Measurements from ENCODE around the gene KCNC1.

KCNC1 gene

GRCh38 chr11:17738151-17738973, 3.8 kb downstream of the KCNC1 start:
- DNase-seq (ENCODE audit: low read depth), result no peak

DNA sequence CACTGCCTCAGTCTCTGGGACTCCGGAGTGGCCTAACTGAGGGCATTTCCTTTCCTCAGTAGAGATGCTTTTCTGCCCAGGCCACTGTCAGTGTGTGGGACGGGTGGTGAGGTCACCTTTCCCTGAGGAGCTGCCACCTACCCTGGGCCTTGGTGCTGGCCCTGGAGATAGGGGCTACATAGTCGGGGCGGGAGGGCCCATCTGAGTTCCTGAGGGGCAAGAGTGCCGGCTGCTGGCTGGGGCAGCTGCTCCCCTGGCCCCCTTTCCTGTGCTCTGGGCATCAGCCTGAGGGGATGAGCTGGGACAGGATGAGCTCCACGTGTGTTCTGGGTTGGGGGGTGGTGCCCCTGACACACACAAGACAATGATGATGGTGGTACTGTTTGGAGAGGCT, 5.4 kb downstream of the KCNC1 start:
- no peak for DNase-seq (ENCODE audit: low read depth)

- no peak for DNase-seq (ENCODE audit: low read depth)
Observed at GRCh38 chr11:17740649-17741235, 6.2 kb downstream of the KCNC1 start.

GRCh38 chr11:17741487-17741886, 6.9 kb downstream of the KCNC1 start:
- DNase-seq (ENCODE audit: low read depth), result no peak

DNA sequence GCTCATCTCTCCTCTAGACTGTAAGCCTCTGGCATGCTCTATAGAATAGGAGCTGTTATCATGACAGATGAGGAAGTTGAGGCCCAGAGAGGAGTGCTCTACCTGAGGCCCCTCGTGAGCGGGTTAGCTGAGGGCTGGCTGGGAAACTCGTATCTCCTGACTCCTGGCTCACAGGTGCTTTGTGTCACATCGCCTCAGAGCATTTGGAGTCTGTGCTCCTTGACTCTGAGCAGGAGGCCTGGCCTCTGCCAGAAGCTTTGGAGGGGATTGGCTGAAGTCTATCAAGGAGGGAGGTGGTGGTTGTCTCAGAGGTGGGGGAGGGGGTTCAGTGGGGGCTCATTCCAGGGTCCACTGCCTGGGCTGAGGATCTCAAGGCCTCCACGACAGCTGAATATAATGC, 7.4 kb downstream of the KCNC1 start:
- no peak for DNase-seq (ENCODE audit: low read depth)

- no peak for DNase-seq (ENCODE audit: low read depth)
Observed at GRCh38 chr11:17743026-17743807, 8.6 kb downstream of the KCNC1 start.

- no peak for DNase-seq (ENCODE audit: low read depth)
Observed at GRCh38 chr11:17743808-17744119, 9.2 kb downstream of the KCNC1 start.

- DNase-seq (ENCODE audit: low read depth), result no peak
Observed at GRCh38 chr11:17744151-17744940, 9.8 kb downstream of the KCNC1 start.

- DNase-seq (ENCODE audit: low read depth), result no peak
Observed at GRCh38 chr11:17745023-17745772, 10.6 kb downstream of the KCNC1 start.

GRCh38 chr11:17746096-17746495, 11.5 kb downstream of the KCNC1 start:
- DNase-seq (ENCODE audit: low read depth), result no peak

DNA sequence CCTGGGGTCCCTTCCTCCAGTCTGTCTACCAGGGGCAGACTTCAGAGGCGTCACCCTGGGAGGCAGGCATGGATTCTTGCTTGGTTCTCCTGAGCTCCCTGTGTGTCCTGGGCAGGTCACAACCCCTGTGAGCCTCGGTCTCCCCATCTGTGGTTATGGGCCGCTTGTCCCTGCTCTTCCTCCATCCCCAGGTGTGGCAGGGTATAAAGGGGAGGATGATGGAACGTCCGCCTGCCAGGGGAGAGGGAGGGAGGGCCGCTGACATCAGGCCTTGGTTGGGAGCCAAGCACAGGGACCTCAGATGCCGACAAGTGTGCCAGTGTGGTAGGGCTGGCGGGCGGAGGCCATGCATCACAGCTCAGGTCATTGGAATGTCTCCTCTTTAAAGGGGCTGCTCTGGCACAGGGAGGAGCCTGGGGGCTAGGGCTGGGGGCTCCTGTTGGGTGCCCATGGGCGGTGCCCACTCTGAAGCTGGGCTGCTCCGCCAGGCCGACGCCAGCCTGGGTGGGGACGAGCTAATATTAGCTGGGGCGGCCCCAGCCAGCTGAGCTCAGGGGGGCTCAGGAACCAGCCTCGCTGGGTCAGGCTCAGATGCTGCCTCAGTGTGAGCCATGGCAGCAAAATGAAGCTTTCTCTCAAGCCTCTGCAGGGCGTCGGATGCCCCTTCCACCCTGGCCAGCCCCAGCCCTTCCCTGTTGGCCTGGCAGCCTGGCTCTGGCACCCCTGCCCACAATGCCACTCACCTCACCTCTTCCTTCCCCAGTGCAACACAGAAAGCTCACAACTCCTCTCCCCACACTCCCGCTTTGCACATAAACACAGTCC, 12.8 kb downstream of the KCNC1 start:
- no peak for DNase-seq (ENCODE audit: low read depth)

GRCh38 chr11:17748044-17748443, 13.5 kb downstream of the KCNC1 start:
- DNase-seq (ENCODE audit: low read depth), result no peak

DNA sequence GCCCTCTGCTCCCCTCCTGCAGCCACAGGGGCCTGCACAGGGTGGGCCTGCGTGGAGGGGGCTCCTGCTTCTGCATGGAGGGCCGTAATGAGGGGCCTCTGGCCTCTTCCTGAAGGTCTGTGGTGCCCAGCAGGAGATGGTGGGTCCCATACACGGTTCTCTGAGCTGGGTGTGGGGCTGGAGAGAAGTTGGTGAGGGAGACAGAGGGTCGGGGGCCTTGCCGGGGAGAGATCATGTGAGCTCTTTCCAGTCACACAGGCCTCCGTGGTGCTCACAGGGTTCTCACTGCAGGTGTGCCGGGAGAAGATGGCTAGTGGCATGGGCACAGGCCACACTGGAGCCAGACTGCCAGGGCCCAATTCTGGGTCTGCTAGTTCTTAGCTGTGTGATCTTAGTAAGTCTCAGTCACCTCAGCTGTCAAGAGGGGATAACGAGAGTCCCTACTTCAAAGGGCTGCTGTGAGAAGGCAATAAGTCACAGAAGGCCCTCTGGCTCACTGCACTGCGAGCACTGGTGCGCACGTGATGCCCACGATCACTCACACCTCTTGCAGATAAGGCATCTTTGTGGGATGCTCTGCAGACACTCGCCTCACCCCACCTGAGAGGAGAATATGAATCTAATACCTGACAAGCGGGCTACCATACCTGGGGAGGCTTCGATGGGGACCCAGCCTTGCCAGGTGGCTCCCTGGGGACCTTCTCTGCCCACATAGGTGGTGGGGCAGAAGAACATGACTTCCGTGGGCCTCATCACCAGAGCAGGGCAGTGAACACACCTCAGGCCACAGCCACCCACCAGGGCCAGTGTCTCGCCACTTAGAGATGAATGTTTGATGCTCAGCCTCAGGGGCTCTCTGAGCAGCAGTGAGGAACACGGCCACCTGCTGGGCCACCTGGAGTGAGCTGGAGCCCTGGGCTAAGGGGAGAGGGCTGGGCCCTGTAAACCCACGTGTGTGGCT, 14.5 kb downstream of the KCNC1 start:
- DNase-seq (ENCODE audit: low read depth), result no peak

- no peak for DNase-seq (ENCODE audit: low read depth)
Observed at GRCh38 chr11:17750013-17750800, 15.6 kb downstream of the KCNC1 start.

DNA sequence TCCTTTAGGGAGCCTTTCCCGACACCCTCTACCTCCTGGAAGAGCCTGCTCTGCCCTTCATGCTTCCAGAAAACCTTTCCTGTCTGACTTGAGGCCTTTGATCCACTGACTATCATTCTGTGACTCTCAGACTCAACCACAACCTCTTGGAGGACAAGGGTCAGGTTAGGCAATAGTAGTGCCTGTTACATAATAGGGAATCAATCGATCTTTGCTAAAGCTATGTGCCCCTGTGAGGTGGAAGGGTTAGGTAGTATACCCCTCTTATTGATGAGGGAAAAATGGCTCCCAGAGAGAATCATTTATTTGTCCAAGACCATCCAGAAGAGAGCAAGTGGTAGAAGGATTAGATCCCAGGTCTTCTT, 16.2 kb downstream of the KCNC1 start:
- DNase-seq (ENCODE audit: low read depth), result no peak

- no peak for DNase-seq (ENCODE audit: low read depth)
Observed at GRCh38 chr11:17751558-17751957, 17.0 kb downstream of the KCNC1 start.

GRCh38 chr11:17752144-17752543, 17.6 kb downstream of the KCNC1 start:
- no peak for DNase-seq (ENCODE audit: low read depth)

DNA sequence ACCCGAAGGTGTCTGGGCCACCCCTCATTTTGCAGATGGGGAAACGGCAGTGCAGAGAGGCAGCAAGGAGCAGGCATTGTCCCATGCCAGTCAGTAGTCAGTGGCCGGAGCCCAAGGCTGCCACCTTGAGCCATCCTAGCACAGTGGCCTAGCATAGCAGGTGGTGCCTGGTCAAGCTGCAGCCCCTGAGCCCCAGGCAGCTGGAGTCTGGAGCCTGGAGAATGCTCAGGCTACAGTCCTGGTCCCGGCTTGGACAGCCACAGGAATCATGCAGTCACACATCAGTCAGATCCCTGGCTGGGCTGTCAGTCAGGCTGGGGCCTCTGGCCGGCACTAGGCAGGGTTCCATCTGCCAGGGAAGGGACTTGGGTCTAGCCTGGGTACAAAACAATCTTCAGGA, 18.6 kb downstream of the KCNC1 start:
- DNase-seq (ENCODE audit: low read depth), result no peak

GRCh38 chr11:17753641-17754040, 19.1 kb downstream of the KCNC1 start:
- no peak for DNase-seq (ENCODE audit: low read depth)

All from non-pigmented ciliary epithelial cell (primary cell).